GM18526 (cell line): Measurements from ENCODE around the gene PRKCH.

Experiments
- POLR2A ChIP-seq: IDR thresholded peaks from 3 replicates; pipeline ENCODE4 v1.6.1; 2011; ENCODE audit not compliant: insufficient read length; ENCODE audit errors: extremely low read depth

Gene PRKCH

GRCh38 chr14:61561657-61562276 lies 240.4 kb downstream of the PRKCH start:
- no peak for TF ChIP-seq POLR2A

DNA sequence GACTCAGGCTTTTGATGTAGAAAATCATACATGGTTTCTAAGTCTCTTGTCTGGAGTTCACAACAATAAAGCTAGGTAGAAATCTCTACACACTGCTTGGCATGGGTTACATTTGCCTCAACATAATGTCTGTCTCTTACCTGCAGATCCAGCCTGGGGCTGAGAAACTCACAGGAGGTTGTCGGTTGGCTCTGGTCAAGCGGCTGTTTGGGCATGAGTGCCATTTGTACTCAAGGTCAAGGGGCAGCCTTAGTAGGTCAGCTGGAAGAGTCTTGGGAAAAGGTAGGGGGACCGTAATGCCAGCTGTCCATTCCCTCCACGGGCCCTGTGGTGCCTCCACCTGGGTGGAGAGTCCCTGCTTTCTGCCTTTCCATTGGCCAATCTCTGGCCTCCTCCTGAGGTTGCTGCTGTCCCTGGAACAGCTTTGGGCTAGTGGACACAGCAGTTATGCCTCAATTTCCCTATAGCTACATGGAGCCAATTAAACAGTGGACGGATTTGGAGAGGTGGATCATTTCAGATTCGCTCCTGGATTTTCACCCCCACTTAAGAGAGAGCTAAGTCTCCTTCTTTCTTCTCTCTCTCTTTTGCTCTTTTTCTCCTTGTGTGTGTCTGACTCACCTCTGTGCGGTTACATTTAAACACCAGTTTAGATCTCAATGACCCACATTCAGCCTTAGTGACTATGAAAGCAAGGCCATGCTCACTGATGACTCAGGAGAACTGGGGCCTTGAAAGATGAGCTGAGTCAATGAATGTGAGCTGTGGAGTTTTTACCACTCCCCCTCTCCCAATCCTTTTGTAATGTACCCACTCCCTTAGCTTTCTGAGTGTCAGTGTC lies 241.2 kb downstream of the PRKCH start:
- no peak for TF ChIP-seq POLR2A

GRCh38 chr14:61563162-61563511 lies 241.8 kb downstream of the PRKCH start:
- TF ChIP-seq POLR2A, result no peak

- TF ChIP-seq POLR2A, result no peak
These were observed 242.7 kb downstream of the PRKCH start for GRCh38 chr14:61563880-61564617.

DNA sequence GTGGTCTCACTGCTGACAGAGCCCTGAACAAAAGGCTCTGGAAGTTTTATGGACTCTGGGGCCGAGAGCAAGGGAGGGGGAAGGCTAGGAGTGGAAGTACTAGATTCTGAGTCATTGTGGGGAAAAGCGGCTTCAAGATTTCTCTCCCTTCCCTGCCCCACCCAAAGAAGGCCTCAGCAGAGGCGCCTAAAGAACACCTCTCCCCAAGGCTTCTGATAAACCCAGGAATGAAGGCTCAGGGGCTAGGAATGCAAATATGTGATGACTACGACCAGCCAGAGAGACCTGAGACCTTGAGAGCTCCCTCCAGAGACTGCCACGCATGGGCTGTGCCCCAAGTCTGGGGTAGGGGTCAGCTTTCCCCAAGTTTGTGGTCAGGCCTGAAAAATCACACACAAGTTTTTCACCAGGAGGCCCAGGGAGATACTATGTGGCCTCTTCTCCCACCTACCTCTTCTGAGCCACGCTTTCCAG lies 243.3 kb downstream of the PRKCH start:
- TF ChIP-seq POLR2A, result no peak

DNA sequence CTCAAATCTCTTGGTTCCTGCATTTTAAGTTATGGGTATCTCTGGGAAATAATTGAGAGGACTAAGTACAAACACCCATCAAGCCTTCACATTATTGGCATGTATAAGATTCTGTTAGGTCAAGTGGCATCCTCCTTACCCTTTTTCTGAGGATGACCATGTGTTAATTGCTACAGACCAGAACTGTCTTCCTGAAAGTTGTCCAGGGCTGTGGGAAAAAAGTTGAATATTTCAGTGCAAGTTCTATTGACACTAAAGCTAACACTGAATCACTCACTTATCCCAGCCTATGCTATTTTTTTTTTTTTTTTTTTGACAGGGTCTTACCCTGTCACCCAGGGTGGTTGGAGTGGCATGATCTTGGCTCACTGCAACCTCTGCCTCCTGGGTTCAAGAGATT lies 243.8 kb downstream of the PRKCH start:
- no peak for TF ChIP-seq POLR2A

- no peak for TF ChIP-seq POLR2A
These were observed 244.6 kb downstream of the PRKCH start for GRCh38 chr14:61565836-61566536.

- TF ChIP-seq POLR2A, result no peak
These were observed 245.3 kb downstream of the PRKCH start for GRCh38 chr14:61566537-61567225.

- no peak for TF ChIP-seq POLR2A
These were observed 246.6 kb downstream of the PRKCH start for GRCh38 chr14:61567838-61568571.

DNA sequence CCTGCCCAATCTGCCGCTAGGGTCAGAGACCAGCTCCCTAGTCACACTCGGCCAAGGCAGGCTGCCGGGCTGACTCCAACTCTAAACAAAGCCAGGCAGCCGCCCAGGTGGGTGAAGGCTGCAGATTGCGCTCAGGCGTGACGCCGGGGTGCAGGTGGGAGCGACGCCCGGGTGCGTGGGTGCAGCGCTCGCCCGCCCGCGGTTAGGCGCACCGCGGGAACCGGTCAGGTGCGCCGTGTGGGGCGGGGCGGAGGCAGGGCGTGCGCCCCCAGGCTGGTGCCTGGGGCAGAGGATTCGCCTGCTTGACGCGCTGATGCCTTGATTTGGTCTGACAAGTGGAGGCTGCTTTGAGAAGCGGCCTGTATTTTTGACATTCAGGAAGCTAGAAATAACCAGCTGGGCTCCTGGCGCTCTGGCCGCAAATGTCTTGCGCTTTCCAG lies 247.2 kb downstream of the PRKCH start:
- TF ChIP-seq POLR2A, result peak; percentile 19

DNA sequence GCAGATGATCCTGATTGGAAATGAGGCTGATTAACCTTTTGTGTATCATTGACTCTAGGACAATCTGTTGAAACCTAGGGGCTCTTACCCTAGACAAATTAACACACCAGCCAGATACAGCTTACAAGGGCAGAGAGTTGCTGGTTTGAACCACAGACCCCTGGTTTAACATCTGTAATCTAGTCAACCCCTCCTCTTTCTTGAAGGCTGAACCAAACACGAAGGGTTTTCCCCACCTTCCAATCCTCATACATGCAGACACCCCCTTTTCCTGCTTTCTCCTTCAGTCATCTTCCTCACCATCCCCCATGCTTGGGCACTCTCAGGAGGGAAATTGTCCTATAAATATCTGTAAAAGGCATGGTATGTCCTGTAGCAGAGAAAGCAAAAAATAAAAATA lies 247.9 kb downstream of the PRKCH start:
- no peak for TF ChIP-seq POLR2A

DNA sequence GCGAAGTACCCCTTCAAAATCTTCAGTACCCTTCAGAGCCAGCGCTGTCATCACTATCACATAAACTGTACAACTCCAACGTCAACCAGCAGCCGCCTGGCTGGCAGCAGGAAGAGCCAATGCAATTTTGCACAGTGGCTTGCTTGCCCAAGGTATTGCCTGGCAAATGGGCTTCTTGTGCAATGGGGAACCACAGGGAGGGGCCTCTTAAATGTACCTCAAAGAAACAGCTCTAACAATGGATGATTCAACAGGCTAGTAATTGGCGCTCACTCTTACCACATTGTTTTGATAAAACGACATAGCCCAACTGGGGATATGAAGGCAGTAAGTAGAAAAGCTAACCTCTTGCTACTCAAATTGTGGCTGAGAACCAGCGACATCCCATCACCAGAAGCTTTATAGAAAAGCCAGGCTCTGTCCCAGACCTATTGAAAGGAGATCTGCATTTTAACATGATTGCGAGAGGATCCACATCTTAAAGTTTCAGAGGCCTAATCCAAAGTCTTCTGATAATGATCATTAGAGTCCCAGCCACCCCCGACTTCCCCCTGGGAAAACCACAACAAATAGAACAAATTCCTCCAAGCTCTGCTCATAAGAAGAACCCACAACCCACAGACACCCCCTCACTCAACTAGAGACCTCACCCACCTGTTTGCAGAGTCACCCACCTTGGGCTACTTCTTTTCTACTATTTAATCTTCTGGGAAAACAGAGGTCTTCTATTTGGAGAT lies 248.6 kb downstream of the PRKCH start:
- no peak for TF ChIP-seq POLR2A

DNA sequence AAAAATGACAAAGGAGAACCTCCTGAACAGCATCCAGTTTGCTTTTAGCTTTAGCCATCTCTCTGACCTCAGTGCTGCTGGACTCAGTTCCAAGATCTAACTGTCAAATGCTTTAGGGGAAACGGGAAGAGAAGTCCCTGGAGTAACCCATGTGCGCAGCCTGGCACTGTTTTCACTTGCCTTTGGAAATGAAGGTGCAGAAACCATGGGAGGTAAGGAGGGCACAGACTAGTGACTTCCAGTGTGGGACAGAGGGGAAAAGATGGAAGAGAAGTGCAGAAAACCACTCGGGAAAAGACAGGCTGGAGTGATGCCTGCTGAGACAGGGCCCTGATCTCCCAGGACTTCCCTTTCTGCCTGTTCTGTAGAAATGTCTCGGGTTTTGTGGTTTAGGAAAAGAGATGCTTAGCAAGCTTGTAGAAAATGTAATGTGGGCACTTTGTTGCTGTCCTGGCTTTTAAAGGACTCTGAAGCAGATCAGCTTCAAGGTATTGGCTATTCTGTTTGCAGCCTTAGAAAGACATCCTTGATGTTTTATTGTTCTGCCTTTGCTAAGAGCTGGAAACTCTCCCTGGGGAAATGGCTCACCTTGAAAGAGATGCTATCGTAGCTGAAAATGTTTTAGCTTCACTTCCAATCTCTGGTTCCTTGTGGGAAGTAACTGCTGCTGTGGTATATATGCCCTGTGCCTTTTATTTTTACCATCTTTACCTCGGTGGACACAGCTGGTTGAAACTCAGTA lies 249.3 kb downstream of the PRKCH start:
- TF ChIP-seq POLR2A, result no peak

GRCh38 chr14:61571917-61572316 lies 250.5 kb downstream of the PRKCH start:
- no peak for TF ChIP-seq POLR2A
